ACHN (cell line): ENCODE data around the gene CEBPZ.
"Not testable (repeated sequence)": the region's sequence is repeated elsewhere in the genome, so short reads cannot be mapped to it uniquely, and the experiment has no call there.

ENCODE experiments used
- DNase-seq: peaks from one replicate; pipeline ENCODE4 v3.0.0-alpha.2; 2015
- in situ Hi-C: cut with HindIII; loops from 2 replicates; pipeline ENCODE4 v1.10.0; 2017; ENCODE audit warnings: low sequenced_read_pairs, low pct_ligation_motif_present, low pct_unique_long_range_greater_than_20kb

CEBPZ gene

DNA sequence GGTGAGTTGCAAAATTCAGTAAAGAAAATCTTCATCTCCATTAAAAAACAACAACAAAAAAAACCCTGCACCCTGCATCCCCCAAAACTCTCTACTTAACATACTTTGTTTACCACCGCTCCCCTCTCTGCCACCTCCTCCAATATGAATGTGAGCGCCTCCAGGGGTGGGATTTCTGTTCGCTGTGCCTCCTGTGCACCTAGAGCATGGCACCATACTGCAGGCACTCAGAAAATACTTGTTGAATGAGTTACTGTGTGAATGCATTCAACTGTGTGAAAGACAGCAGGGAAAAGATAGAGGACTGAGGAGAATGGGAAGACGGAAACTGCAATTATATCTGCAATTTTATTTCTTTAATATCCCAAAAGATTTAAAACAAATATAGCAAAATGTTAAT is 4.5 kb downstream of the CEBPZ start:
- in situ Hi-C loops: no loop called here

DNA sequence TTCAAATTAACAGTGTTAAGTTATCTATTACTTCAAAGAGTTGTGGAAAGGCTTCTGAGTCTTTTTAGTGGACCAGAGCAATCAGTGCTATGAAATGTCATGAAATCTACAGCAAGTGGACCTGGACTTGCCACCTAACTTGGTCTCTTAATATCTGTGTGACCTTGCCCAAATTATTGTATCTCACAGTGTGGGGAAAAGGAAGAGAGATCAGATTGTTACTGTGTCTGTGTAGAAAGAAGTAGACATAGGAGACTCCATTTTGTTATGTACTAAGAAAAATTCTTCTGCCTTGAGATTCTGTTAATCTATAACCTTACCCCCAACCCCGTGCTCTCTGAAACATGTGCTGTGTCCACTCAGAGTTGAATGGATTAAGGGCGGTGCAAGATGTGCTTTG is 6.3 kb downstream of the CEBPZ start:
- in situ Hi-C loops, DNase-seq: not testable (repeated sequence)

More for the DNA sequence above, 4.5 kb downstream of the CEBPZ start:
- DNase-seq: peak; percentile 18

DNA sequence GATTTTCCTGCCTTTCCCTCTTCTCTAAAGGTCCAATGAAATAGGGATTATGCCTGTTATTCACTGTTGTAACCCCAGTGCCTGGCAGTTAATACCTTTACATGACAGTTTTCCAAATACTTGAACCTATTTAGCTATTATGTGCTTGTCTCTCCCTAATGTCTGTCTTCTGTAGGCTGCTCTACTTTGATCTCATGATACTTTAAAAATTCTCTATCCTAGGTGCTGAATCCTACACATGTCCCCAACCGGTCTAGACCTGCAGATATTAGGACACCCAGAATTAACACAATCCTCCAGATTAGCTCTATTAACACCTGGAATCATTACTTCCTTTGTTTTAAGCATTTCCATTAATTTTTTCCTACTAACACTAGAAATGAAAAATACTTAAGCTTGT is 7.3 kb downstream of the CEBPZ start:
- DNase-seq: no peak
- in situ Hi-C loops: no loop called here

DNA sequence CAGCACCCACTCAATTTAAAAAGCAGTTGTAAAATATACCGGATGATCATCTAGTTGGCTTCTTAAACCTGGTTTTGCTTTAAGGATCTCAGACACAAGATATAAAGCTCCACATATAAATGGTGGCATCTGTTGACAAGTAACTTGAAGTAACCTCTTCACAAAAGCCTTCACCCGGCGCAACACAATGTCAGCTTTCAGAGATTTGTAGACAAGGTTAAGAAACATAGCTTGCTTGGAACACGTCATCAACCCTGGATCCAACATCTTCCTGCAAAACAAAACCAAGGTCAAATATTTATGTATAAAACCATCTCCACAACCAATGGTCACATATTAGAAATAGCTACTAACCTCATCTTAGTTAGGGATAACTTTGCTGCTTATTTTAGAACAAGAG is 8.3 kb downstream of the CEBPZ start:
- in situ Hi-C loops: no loop called here
- DNase-seq: no peak

DNA sequence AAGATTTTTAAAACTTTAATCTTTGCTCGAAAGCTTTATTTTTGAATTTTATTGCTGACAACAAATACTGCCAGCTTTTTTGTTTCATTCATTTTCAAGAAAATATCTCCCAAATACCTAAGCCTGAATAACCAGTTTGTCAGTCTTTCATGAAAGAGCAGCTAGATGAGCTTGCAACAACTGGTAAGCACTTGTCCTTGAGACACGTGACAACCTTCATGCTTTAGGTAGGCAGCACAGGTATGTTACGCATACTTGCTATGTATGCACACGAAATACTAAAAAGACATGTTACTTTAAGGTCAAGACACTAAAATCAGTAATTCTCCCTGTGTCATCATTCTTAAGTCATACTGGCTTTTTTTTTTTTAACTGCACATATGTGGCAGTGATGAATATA is 12.3 kb downstream of the CEBPZ start:
- in situ Hi-C loops: no loop called here

DNA sequence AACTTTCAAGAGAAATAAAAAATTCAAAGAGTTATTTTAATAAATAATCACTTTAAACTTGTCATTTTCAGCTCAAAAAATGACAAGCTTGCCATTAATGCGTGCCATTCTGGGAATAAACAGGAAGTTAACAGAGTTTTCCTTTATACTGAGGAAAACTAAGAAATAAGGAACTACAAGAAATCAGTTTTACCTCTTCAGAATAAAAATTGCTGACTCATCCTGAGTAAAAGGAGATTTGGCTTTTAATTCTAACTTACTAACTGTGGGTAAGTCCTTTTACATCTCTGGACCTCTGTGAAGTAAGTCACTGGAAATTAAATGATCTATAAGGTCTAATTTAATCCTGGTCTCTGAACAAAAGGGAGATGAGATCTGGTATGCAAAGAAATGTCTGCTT is 16.1 kb downstream of the CEBPZ start:
- DNase-seq: no peak
- in situ Hi-C loops: no loop called here

More for the DNA sequence above, 12.3 kb downstream of the CEBPZ start:
- DNase-seq: no peak

DNA sequence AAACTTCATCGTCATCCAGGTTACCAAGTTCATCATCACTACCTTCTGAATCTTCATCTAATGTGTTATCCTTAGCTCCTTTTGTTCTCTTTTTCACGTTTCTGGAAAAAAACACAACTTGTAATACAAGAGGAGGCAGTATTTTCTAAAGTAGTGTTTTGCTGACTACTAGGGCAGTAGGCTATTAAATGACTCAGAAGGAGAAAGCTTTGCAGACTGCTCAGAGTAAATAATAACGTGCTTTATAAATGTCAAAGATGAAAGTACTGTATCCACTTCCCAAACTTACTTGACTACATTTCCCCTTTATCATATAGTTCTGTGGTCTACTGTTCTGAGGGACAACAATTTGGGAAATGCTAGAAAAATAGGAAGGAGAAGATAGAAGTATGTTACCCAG is 19.5 kb downstream of the CEBPZ start:
- in situ Hi-C loops: no loop called here
- no peak for DNase-seq

DNA sequence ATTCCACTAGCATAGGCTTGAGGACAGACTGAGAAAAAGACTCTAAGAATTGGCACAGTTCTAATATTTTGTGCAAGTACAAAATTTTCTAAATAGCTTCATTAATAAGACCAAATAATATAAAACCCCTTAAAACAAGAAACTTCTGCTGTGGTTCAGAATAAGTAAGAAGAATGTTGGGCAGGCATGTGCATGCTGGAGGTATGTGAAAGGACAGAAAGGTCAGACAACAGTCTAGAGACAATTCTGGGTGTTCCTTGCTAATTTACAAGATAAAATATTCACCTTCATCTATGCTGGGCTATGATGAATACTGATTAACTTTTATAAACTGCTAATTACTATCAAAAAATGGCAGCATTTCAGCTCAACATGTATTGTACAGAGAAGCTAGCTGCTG is 20.2 kb downstream of the CEBPZ start:
- DNase-seq: no peak
- in situ Hi-C loops: no loop called here

DNA sequence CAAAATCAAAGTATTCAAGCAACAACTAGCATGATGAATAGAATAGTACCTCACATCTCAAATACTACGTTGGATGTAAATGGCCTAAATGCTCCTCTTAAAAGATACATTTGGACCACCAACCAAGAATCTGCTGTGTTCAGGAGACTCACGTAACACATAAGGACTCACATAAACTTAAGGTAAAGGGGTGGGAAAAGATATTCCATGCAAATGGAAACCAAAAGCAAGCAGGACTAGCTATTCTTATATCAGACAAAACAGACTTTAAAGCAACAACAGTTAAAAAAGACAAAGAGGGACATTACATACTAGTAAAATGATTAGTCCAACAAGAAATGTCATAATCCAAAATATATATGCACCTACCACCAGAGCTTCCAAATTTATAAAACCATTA is 24.6 kb downstream of the CEBPZ start:
- DNase-seq, in situ Hi-C loops: not testable (repeated sequence)

DNA sequence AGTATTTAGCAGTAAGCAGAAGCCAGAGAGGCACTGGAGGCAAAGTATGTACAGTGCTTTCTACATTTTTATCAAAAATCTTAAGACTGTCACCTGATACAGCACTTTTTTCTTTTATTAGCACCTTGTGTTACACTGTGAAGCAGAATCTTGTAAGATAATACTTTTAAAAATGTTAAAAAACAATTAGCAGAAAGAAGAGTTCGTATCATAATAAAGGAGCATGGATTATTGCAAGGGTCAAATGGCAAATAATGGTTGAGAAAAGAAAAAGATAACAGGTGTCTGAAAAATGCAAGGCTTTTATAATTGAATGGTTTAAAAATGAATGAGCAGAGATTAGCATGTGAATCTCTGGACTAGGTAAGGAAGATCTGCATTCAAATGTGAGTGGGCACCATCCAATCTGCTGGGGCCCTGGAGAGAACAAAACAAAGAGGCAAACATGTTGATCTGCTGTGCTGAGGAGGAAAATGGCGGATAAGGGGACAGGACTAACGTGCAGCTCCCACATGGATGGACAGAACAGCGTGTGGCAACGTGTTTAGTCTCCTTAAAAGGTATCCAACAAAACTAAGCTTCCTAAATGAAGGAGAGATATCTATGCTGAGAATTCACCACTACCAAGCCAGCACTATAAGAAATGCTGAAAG is 25.6 kb downstream of the CEBPZ start:
- in situ Hi-C loops: no loop called here
- DNase-seq: no peak

DNA sequence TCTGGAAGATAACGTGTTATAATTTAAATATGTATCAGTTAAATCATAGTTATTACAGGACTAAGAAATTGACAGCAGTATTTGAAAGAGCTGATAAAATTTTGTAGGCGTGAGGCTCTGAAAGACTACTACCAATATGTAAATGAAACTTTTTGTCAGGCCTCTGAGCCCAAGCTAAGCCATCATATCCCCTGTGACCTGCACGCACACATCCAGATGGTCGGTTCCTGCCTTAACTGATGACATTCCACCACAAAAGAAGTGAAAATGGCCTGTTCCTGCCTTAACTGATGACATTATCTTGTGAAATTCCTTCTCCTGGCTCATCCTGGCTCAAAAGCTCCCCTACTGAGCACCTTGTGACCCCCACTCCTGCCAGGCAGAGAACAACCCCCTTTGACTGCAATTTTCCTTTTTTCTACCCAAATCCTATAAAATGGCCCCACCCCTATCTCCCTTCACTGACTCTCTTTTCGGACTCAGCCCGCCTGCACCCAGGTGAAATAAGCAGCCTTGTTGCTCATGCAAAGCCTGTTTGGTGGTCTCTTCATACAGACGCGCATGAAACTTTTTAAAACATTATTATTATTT is 26.2 kb downstream of the CEBPZ start:
- DNase-seq, in situ Hi-C loops: not testable (repeated sequence)

DNA sequence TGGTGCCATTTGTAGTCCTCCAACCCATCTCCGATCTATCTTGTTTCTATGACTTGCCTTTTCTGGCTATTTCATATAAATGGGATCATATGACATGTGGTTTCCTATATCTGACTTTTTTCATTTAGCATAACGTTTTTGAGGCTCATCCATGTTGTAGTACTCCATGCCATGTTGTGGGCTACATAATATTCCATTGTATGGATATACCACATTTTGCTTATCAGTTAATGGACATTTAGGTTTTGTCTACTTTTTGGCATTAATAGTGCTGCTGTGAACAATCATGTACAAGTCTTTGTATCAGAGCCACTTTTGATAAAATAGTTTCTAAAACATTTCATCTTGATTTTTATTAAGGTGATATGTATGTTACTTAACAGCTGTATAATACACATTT is 27.7 kb downstream of the CEBPZ start:
- in situ Hi-C loops: no loop called here
- DNase-seq: no peak

DNA sequence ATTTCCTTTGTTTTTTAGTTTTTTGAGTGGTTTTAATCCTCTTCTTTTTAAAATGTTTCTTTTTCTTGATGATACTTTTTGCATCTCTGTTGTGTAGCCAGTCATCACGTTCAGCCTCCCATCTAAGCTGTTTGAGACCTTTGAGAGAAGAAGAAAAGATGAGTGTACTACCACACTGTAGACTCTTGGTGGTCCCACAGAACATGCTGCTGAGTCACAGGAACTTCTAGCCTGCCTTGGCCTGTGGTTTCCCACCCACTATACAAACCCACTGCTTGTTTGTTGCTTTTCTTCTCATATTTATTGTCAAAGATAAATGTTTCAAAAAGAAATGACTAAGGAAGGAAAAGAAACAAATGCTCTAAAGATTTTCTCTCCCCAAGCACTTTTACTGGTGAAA is 29.6 kb downstream of the CEBPZ start:
- DNase-seq: no peak
- in situ Hi-C loops: no loop called here

DNA sequence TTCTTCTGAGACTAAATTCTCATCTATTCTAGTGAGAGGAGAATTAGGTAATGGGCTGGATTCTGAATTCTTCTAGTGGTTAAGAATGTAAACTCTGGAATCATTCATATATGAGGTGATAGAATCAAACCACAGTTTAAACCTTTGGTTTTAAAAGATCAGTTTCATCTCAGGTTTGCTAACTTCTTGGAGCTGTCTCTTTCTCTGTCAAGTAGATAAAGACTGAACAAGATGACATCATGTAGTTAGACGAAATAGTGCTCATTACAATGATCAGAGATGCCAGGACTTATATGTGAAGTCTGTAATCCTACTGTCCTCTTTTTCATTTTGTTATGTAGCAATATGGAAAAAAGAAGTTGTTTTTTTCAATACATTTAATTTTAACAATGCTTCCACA is 30.2 kb downstream of the CEBPZ start:
- in situ Hi-C loops: no loop called here

DNA sequence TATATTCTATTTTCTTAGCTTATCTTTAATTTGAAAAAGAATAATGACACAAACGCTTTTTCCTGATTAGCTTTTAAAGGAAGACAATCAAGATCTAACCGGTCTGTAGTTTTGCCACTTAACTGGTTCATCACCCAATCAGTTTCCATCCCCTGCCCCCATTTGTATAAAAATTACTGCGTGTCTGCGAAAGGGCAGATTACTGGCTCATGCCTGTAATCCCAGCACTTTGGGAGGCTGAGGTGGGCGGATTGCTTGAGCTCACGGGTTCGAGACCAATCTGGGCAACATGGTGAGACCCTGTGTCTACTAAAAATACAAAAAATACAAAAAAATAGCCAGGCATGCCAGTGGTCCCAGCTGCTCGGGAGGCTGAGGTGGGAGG is 32.7 kb downstream of the CEBPZ start:
- in situ Hi-C loops: no loop called here

More for the DNA sequence above, 30.2 kb downstream of the CEBPZ start:
- DNase-seq: no peak

DNA sequence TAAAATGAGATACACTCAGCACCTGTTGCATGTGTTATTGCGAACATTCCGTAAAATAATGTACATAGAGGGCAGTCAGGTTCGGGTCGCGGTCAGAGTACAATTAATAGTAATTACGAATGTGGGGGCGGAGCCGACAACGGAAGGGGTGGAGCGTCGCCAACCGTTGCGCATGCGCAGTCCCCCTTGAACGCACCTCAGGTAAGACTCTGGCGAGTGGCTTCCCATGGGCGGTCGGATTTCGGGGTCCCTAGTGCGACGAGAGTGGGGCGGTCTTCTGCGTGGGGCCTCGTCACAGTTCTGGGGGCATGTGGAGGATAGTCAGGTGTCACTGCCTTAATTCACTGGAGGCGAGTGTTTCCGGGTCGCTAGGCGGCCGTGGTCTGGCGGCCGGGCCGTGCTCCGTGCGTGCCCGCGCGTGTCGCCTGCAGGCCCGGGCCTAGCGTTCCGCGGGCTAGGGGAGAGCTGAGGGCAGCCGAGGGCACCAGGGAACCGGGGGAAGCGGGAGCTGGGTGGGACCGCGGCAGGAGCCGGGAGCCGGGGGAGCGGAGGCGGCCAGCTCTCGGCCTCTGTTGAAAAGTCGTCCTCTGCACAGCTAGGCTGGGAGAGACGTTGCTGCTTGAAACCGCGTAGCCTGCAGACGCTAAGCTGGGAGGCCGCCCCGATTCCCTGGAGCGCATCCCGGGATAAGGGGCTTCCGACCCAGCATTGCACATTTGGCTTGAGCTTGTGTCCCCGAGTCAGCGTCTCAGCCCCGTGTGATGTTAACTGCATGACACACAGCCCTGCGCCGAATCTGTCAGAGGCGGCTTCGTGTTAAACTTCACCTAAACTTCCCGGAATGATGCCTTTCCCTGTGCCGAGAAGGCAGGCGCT is 34.8 kb downstream of the CEBPZ start, which contains the start of gene CEBPZOS:
Gene CEBPZOS, plus strand, starts transcription at position 177 of the 876 bp plus-strand sequence. CDS start 3,209 bp downstream, outside the sequence.
- peak; percentile 74 for DNase-seq
- in situ Hi-C loops: no loop called here

More for the DNA sequence above, 32.7 kb downstream of the CEBPZ start:
- no peak for DNase-seq

DNA sequence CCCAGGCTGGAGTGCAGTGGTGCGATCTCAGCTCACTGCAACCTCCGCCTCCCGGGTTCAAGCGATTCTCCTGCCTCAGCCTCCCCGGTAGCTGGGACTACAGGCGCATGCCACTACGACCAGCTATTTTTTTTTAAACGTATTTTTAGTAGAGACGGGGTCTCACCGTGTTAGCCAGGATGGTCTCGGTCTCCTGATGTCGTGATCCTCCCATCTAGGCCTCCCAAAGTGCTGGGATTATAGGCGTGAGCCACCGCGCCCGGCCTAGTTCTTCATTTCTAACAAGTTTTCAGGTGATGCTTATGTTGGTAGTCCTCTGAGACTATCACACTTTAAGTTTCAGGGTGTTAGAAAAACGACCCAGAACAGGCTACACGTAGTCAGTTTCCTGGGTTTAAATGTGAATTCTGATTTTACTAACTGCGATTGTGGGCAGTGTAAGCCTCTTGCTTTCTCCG is 35.5 kb downstream of the CEBPZ start:
- DNase-seq, in situ Hi-C loops: not testable (repeated sequence)

DNA sequence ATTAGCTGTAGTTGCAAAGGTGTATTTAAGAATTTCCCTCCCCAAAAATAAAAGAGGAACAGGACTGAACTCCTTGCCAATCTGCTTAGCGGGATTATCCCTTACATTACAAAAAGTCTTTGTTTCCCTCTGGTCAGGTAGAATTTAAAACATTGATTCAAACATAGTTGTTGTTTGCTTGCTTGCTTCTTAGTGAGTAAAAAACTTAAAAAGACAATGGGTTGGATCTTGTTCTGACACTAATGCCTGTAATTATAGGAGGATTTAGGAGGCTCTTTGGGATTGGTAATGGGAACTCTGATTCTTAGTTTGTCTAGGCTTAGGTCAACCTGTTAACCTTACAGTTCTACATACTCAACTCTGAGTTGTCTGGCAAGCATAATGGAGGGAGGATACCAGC is 38.8 kb downstream of the CEBPZ start:
- no peak for DNase-seq
- in situ Hi-C loops: no loop called here

DNA sequence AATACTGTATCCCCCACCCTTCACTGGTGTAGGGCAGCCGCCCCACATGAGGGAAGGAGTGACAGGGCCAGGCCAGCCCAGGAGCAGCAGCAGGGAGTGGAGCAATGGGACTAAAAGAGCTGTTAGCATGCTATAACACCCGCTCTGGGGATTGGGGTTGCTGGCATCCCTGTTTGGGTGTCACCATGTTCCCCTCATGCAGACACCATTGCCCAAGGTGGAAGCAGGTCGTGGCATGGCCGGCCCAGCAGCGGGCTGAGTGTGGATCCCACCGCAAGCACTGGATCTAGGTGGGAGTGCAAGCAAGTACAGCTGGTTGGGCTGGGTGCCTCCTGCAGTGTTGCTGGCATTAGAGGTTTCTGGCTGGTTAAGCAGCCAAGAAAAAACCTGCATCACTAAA is 39.6 kb downstream of the CEBPZ start:
- no peak for DNase-seq
- in situ Hi-C loops: no loop called here
